GM12801 (cell line): ENCODE data around the gene FAM181B.

ENCODE experiments used
- TF ChIP-seq, protein P1 (sequence below): IDR thresholded peaks from one replicate; pipeline ENCODE4 v1.5.1; 2011; ENCODE audit warnings: control low read depth; ENCODE audit not compliant: insufficient read length; ENCODE audit errors: extremely low read depth

FAM181B gene

DNA sequence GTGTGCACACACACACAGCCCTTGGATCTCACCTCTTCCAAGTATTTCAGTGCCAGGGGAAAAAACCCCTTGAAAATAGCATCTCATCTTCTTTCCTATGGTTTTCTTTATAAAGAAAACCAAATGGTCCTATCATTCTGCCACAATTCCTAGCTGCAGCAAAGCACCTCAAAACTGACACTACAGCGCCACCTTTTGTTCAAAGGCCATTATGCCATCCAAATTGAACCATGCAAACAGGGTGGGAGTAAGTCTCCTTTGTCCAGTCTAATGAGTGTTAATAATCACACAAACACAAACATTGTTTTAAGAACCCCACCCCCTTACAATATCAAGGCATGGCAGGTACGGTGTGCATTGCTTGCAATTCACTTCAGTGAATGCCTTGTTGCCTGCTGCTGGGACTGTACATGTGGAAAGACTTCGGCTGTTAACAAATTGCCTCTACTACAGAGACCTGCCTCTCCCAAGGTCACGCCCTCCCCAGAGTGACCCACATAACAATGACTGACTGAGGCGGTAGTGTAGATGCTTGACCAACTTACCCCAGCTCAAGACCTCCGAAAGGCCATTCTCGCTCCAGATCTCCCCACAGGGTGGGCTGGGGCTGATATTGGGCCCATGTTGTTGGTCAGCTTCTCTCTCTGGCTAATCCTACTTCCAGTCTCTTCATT, 31.7 kb downstream of the FAM181B start:
- TF ChIP-seq, protein P1, sequence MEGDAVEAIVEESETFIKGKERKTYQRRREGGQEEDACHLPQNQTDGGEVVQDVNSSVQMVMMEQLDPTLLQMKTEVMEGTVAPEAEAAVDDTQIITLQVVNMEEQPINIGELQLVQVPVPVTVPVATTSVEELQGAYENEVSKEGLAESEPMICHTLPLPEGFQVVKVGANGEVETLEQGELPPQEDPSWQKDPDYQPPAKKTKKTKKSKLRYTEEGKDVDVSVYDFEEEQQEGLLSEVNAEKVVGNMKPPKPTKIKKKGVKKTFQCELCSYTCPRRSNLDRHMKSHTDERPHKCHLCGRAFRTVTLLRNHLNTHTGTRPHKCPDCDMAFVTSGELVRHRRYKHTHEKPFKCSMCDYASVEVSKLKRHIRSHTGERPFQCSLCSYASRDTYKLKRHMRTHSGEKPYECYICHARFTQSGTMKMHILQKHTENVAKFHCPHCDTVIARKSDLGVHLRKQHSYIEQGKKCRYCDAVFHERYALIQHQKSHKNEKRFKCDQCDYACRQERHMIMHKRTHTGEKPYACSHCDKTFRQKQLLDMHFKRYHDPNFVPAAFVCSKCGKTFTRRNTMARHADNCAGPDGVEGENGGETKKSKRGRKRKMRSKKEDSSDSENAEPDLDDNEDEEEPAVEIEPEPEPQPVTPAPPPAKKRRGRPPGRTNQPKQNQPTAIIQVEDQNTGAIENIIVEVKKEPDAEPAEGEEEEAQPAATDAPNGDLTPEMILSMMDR = no peak

DNA sequence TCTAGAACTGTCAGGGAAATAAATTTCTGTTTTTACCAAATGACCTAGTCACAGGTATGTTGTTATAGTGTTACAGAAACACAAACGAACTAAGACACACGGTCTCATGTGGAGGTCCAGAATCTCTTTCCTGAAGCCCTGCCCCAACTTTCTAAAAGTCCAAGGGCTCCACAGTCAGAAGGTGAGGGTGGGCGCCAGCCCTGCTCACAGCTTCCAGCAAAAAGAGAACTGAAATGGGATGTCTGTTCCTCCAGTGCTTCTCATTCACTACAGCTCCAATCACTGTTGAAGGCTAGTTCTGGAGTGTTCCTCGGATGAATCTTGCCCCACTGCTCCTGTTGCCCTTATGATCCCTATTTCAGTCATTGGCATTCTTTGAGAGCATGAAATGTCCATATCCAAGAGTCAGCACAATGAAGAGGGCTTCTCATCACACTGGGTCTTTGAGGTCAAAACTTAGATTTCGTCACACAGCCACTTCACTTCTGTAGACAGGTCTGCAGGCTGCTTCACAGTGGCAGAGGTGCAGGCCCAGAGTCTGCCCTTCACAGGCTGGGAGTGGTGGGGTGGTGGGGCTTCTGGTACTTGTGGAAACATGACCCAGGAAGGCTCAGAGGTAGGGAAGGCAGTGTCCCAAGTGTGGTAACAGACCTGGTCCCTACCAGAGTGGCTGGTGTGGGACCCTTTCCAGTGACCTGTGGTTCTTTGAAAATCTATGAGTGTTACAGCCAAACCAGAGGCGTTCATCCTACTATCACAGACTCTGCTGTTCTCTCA, 34.9 kb downstream of the FAM181B start:
- TF ChIP-seq, protein P1 = no peak

DNA sequence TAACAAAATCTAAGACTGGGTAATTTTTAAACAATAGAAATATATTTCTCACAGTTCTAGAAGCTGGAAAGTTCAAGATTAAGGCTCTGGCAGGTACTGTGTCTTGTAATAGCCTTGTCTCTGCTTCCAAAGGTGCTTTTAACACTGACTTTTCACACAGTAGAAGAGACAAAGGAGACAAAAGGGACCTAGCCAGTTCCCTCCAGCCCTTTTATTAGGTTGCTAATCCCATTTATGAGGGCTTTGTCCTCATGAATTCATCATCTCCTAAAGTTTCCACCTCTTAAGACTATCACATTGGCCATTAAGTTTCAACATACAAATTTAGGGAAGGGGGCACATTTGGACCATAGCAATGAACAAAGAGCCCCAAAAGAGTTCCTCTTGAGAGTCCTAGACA, 40.7 kb downstream of the FAM181B start:
- TF ChIP-seq, protein P1 = no peak

DNA sequence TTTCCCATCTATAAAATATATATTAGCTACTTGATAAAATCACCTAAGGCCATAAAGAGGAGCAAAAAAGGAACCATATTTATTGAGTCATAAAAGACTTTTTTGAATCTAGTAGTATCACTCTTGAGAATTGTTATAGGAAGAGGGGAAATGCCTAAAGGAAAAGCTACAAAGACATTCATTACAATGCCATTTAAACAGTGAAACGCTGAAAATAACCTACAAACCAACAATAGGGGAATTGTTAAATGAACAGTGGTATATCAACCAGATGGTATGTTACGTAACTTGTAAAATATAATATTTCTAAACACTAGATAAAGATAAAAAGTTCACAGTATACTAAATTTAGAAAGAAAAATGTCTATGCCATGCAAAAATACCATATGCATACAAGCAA, 47.5 kb downstream of the FAM181B start:
- TF ChIP-seq, protein P1 = no peak

DNA sequence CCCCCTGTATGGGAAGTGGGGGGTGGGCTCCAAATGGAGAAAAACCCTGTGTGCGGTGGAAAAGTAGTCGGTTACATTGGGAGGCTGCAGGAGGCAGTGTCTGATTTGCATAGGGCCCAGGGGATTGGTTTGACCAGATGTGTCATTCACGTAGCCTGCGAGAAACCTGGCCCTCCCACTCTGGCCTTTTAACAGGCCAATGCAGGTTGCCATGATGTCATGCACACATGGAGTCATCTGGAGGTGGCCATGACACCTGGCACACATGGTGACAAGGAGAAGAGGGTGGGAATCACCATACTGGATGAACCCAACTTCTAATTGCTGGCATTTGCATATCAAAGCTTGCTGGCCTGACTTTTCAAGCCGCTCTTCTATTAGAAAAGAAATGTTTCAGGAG, 50.6 kb downstream of the FAM181B start:
- TF ChIP-seq, protein P1 = no peak

DNA sequence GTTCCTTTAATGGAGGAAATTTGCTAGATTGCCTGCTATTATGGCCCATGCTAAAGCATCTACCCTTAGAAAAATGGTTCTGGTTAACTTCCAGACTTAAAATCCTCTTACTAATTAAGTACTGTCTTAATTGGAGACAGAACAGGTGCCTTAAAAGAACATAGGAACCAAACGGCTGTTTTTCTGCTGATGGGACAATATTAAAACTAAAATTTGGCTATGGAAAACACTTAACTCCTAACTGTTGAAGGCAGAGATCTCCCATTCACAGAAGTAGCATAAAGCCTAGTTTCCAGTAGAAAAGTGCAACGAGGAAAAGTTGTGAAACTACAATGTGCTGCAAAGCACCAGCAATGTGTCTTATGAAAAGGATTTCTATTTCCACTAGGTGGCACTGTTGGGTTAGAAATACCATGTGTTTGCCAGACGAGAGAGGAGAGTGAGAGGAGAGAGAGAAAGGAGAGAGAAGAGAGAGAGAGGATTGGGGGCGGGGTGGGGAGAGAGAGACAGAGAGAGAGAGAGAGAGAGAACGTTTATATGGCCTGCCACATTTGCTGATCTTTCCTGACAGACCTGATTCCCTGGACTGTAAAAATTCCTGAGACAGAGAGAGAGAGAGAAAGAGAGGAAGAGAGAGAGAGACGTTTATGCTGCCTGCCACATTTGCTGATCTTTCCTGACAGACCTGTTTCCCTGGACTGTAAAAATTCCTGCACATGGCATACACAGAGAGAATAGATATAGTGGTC, 51.5 kb downstream of the FAM181B start:
- TF ChIP-seq, protein P1 = no peak

DNA sequence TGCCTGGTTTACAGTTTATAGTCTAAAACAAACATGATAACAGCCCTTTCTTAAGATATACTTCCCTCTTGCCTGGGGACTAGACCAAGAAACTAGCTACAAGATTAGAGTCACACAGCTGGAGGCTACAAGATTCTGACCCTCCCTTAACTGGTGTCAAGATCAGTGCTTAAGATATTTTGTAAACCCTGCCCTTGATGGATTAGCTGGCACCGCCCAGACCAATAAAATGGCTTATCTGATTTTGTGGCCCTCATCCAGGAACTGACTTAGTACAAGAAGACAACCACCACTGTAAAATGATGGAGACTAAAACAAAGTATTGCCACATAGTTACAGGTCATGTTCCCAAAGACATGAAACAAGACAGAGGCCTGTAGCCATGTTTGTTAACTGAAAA, 53.4 kb downstream of the FAM181B start:
- TF ChIP-seq, protein P1 = no peak
